ENCODE results near the gene CTNNA1. TPM values are rescaled to one million over a fixed set of nuclear protein-coding genes. Genes with fewer than 3 reads are reported as not detected.
"Not testable (repeated sequence)": the region's sequence is repeated elsewhere in the genome, so short reads cannot be mapped to it uniquely, and the experiment has no call there.

CTNNA1 gene
- total RNA-seq, 2 experiments from 2014 or later, result 78.8 to 86.7 TPM

DNA sequence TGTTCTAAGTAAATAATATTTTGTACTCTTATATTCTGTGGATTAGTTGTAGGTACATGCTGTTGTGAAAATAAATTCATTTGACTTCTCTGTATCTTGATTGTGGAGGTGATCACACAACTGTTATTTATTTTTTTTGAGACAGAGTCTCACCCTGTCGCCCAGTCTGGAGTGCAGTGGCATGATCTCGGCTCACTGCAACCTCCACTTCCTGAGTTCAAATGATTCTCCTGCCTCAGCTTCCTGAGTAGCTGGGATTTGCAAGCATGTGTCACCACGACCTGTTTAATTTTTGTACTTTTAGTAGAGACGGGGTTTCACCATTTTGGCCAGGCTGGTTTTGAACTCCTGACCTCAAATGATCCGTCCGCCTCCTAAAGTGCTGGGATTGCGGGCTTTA, 7.9 kb downstream of the CTNNA1 start:
- Mint-ChIP-seq H3K4me1 (peaks cover 27% of the 10 kb centered on the region), H3K27me3 (peaks cover 27% of the 10 kb centered on the region), H3K9me3 (ENCODE audit: low read depth) (peaks cover 12% of the 10 kb centered on the region), H3K36me3 (ENCODE audit: low read depth) (peaks cover 18% of the 10 kb centered on the region)
- DNase-seq; H3K4me3 Mint-ChIP-seq; H3K27ac Mint-ChIP-seq; intact Hi-C loops (cut with DNase I, micrococcal nuclease): not testable (repeated sequence)
- ATAC-seq, result peak; percentile 47
- POLR2A ChIA-PET, result interaction anchor here (0.7 kb wide), 1 partner anchor 211 kb away, joined by 3 read pairs; no protein-coding TSS in a partner anchor
- CTCF ChIA-PET, result interaction anchor here (1.6 kb wide), 1 partner anchor 29 kb away, joined by 4 read pairs; no protein-coding TSS in a partner anchor

DNA sequence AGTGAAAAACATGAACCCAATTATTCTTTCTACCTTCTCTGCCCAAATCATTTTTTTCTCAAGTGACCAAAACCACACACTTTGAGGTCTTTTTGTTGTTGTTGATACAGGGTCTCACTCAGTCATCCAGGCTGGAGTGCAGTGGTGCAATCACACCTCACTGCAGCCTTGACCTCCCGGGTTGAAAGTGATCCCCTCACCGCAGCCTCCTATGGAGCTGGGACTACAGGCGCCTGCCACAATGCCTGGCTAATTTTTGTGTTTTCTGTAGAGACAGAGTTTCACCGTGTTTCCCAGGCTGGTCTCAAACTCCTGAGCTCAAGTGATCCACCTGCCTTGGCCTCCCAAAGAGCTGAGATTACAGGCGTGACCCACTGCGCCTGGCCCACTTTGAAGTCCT, 8.4 kb downstream of the CTNNA1 start:
- intact Hi-C loops (cut with DNase I, micrococcal nuclease); ATAC-seq; DNase-seq; H3K27ac Mint-ChIP-seq; H3K4me3 Mint-ChIP-seq; POLR2A ChIA-PET: not testable (repeated sequence)
- H3K4me1 Mint-ChIP-seq, result peaks cover 24% of the 10 kb centered on the region
- H3K9me3 Mint-ChIP-seq (ENCODE audit: low read depth), result peaks cover 12% of the 10 kb centered on the region
- H3K27me3 Mint-ChIP-seq, result peaks cover 27% of the 10 kb centered on the region
- CTCF ChIA-PET, result interaction anchor here (1.6 kb wide), 1 partner anchor 28 kb away, joined by 4 read pairs; no protein-coding TSS in a partner anchor
- peaks cover 15% of the 10 kb centered on the region for H3K36me3 Mint-ChIP-seq (ENCODE audit: low read depth)

DNA sequence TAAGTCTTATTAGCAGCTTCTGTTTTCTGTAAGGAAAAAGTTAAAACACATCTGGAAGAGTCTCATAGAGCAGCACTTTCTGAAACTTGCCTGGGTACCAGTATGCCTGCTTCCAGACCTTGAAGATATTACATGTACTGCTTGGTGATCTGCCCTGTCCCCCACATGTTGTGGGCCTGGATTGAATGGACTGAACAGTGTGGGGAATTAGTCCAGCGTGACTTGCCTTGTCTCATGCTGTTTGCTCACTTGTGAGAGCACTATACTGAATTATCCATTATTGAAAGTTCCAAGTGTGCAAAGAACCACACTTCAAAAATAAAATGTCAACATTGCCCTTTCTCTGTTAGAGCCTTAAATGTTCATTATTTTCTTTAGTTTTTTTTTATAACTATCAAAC, 8.9 kb downstream of the CTNNA1 start:
- ATAC-seq (no peak), DNase-seq (no peak)
- intact Hi-C loops (cut with DNase I, micrococcal nuclease), result no loop called here
- Mint-ChIP-seq H3K9me3 (ENCODE audit: low read depth) (peaks cover 11% of the 10 kb centered on the region), H3K36me3 (ENCODE audit: low read depth) (peaks cover 13% of the 10 kb centered on the region), H3K27ac (no peak overlapping the region), H3K4me1 (peaks cover 22% of the 10 kb centered on the region), H3K4me3 (no peak overlapping the region), H3K27me3 (peaks cover 26% of the 10 kb centered on the region)
- ChIA-PET POLR2A (no interaction called here), CTCF (interaction anchor here (0.6 to 1.6 kb wide), 2 partner anchors 21 to 28 kb away, joined by 4 read pairs; no protein-coding TSS in a partner anchor)

DNA sequence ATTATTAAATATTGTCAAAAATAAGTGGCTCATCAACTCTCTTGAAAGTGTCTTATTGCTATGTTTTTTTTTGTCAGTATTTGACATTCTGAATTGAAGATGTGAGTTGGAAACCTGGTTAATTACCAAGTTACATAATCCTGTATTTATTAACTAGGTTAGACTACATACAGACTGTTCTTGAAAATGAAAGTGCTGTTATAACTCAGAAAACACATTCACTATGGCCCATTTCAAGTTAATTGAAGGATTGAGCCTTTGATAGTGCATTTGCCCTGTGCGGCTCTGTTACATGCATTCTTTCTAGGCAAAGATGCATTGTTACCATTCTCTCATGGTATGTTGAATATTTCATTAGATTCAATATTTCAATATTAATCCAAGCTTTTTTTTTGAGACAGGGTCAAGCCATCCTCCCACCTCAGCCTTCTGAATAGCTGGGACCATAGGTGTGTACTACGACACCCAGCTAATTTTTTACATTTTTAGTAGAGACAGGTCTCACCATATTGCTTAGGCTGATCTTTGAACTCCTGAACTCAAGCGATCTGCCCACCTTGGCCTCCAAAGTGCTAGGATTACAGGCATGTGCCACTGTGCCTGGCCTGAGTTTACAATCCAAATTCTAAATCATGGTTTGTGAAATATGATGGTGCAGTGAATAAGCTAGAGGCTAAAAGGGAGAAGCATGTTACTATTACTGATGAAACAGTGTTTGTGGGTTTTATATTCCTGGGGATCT, 10.0 kb downstream of the CTNNA1 start:
- POLR2A ChIA-PET, result interaction anchor here (0.6 kb wide), 1 partner anchor 91 kb away, joined by 3 read pairs; no protein-coding TSS in a partner anchor
- ATAC-seq (no peak), DNase-seq (no peak)
- intact Hi-C loops (cut with DNase I, micrococcal nuclease), result no loop called here
- H3K36me3 Mint-ChIP-seq (ENCODE audit: low read depth), result peaks cover 8% of the 10 kb centered on the region
- peaks cover 20% of the 10 kb centered on the region for H3K27me3 Mint-ChIP-seq
- no peak overlapping the region for H3K27ac Mint-ChIP-seq
- peaks cover 17% of the 10 kb centered on the region for H3K4me1 Mint-ChIP-seq
- CTCF ChIA-PET, result interaction anchor here (0.6 to 1.2 kb wide), 5 partner anchors 22 to 205 kb away, joined by 3 to 4 read pairs (median 3); no protein-coding TSS in a partner anchor
- H3K9me3 Mint-ChIP-seq (ENCODE audit: low read depth), result peaks cover 3% of the 10 kb centered on the region
- no peak overlapping the region for H3K4me3 Mint-ChIP-seq

DNA sequence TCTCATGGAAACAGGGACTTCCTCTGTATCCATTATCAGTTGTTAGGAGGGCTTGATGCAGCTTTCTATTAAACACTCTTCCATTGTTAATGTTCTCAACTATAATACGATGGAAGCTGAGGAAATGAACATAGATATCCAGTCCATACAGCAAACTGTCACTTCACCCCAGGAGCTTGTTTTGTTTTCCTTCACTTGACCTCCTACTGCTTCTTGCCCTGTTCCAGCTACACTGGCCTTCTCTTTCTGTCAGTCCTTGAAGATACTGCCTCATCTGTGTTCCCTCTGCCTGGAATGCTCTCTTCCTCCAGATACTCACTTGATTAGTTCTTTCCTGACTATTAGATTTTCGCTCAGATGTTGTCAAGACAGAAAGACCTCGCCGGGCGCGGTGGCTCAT, 17.1 kb downstream of the CTNNA1 start:
- H3K27me3 Mint-ChIP-seq, result peaks cover 11% of the 10 kb centered on the region
- no peaks in the 10 kb centered on the region for H3K4me1 Mint-ChIP-seq
- POLR2A ChIA-PET, result no interaction called here
- DNase-seq, result no peak
- CTCF ChIA-PET, result interaction anchor here (0.5 to 1.0 kb wide), 2 partner anchors 19 to 190 kb away, joined by 3 to 4 read pairs; no protein-coding TSS in a partner anchor
- no peak for ATAC-seq
- H3K27ac Mint-ChIP-seq, result no peak overlapping the region
- no peak overlapping the region for H3K4me3 Mint-ChIP-seq
- H3K9me3 Mint-ChIP-seq (ENCODE audit: low read depth), result no peaks in the 10 kb centered on the region
- no peaks in the 10 kb centered on the region for H3K36me3 Mint-ChIP-seq (ENCODE audit: low read depth)
- intact Hi-C loops (cut with DNase I, micrococcal nuclease), result no loop called here

DNA sequence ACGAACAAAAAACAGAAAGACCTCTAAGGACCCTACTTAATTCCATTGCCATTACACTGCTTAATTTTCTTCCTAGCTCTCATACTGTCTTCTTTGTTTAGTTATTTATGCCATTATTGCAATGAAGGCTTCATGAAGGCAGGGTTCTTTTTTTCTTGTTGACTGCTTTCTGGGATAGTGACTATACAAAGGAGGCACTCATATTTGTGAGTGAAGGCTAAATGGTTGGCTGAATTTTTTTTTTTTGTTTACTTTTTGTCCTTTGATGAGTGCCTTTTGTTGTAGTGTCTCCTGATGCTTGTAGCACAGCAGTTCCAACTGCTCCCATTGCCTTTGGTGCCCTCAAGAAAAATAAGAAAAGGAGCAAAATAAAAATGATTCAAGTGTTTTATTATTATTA, 17.8 kb downstream of the CTNNA1 start:
- H3K4me3 Mint-ChIP-seq, result no peak overlapping the region
- no peaks in the 10 kb centered on the region for H3K9me3 Mint-ChIP-seq (ENCODE audit: low read depth)
- intact Hi-C loops (cut with DNase I, micrococcal nuclease), result no loop called here
- no peaks in the 10 kb centered on the region for H3K36me3 Mint-ChIP-seq (ENCODE audit: low read depth)
- POLR2A ChIA-PET, result no interaction called here
- H3K27me3 Mint-ChIP-seq, result peaks cover 8% of the 10 kb centered on the region
- CTCF ChIA-PET, result interaction anchor here (0.5 kb wide), 1 partner anchor 18 kb away, joined by 4 read pairs; no protein-coding TSS in a partner anchor
- DNase-seq (no peak), ATAC-seq (no peak)
- H3K27ac Mint-ChIP-seq, result no peak overlapping the region
- H3K4me1 Mint-ChIP-seq, result no peaks in the 10 kb centered on the region

DNA sequence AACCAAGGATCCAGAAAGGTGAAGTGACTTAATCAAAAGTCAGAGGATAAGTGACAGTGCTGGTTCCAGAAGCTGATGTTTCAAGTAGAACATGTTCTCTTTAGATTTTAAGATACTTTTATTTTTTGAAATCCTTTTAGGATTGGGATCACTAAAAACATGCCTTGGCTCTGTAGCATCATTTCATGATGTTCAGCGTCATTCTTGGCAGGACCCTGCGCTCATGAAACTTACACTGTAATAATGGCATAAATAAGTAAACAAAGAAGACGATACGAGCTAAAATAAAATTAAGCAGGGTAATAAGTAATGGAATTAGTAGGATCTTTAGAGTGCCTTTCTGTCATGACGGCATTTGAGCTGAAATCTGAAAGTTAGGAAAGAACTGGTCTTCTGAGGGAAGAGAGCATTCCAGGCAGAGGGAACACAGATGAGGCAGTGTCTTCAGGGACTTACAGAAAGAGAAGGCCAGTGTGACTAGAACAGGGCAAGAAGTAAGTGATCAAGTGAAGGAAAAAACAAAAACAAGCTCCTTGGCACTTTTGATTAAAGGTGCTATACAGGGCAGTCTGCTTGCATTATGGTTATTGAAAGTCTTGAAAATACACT, 19.9 kb downstream of the CTNNA1 start:
- H3K27ac Mint-ChIP-seq, result no peak overlapping the region
- no peak for DNase-seq
- H3K27me3 Mint-ChIP-seq, result peaks cover 2% of the 10 kb centered on the region
- H3K36me3 Mint-ChIP-seq (ENCODE audit: low read depth), result peaks cover 2% of the 10 kb centered on the region
- no peak overlapping the region for H3K4me3 Mint-ChIP-seq
- CTCF ChIA-PET, result interaction anchor here (0.9 to 1.5 kb wide), 4 partner anchors 15 to 129 kb away, joined by 3 to 4 read pairs (median 4); no protein-coding TSS in a partner anchor
- no peaks in the 10 kb centered on the region for H3K9me3 Mint-ChIP-seq (ENCODE audit: low read depth)
- POLR2A ChIA-PET, result no interaction called here
- ATAC-seq, result no peak
- intact Hi-C loops (cut with DNase I, micrococcal nuclease), result no loop called here
- no peaks in the 10 kb centered on the region for H3K4me1 Mint-ChIP-seq

DNA sequence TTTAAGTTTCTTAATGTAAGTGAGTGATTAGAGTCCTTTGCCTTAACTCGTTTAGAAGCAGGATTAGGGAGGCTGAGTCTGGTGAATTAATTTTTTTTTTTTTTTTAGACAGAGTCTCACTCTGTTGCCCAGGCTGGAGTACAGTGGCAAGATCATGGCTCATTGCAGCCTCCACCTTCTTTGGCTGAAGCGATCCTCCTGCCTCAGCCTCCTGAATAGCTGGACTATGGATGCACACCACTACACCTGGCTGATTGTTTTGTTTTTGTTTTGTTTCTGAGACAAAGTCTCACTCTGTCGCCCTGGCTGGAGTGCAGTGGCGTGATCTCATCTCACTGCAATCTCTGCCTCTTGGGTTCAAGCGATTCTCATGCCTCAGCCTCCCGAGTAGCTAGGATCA, 20.4 kb downstream of the CTNNA1 start:
- intact Hi-C loops (cut with DNase I, micrococcal nuclease); H3K27me3 Mint-ChIP-seq: not testable (repeated sequence)
- POLR2A ChIA-PET, result interaction anchor here (0.7 kb wide), 1 partner anchor 385 kb away, joined by 3 read pairs; no protein-coding TSS in a partner anchor

DNA sequence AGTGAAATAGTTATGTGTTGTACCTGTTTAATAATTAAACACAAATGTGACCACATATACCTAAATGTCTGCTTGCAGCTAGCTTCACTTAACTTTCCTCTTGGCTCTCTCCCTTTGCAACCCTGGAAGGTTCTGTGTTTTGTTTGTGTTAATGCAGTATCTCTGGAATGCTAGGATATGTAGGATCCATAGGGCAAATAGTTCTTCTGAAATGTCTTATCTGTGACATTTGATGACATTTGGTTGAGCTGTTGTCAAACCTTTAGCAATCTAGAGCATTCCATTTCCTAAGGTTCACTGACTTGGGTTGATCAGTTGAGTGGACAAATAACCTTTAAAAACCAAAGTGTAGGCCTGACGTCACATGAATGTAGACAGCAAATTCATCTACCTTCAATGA, 21.8 kb downstream of the CTNNA1 start:
- H3K36me3 Mint-ChIP-seq (ENCODE audit: low read depth), result peaks cover 6% of the 10 kb centered on the region
- ATAC-seq, result no peak
- no peak overlapping the region for H3K27ac Mint-ChIP-seq
- peaks cover 1% of the 10 kb centered on the region for H3K9me3 Mint-ChIP-seq (ENCODE audit: low read depth)
- H3K4me3 Mint-ChIP-seq, result no peak overlapping the region
- H3K4me1 Mint-ChIP-seq, result no peaks in the 10 kb centered on the region
- DNase-seq, result no peak
- H3K27me3 Mint-ChIP-seq, result peaks cover 4% of the 10 kb centered on the region
- intact Hi-C loops (cut with DNase I, micrococcal nuclease), result no loop called here
- CTCF ChIA-PET, result interaction anchor here (0.6 to 1.7 kb wide), 2 partner anchors 15 to 19 kb away, joined by 3 to 4 read pairs; no protein-coding TSS in a partner anchor
- POLR2A ChIA-PET, result no interaction called here

More for the DNA sequence above, 20.4 kb downstream of the CTNNA1 start:
- CTCF ChIA-PET, result interaction anchor here (1.3 to 1.5 kb wide), 2 partner anchors 16 to 130 kb away, joined by 4 read pairs; no protein-coding TSS in a partner anchor
- not testable (repeated sequence) for ATAC-seq; H3K36me3 Mint-ChIP-seq (ENCODE audit: low read depth); H3K9me3 Mint-ChIP-seq (ENCODE audit: low read depth); H3K4me1 Mint-ChIP-seq; H3K27ac Mint-ChIP-seq; DNase-seq; H3K4me3 Mint-ChIP-seq

DNA sequence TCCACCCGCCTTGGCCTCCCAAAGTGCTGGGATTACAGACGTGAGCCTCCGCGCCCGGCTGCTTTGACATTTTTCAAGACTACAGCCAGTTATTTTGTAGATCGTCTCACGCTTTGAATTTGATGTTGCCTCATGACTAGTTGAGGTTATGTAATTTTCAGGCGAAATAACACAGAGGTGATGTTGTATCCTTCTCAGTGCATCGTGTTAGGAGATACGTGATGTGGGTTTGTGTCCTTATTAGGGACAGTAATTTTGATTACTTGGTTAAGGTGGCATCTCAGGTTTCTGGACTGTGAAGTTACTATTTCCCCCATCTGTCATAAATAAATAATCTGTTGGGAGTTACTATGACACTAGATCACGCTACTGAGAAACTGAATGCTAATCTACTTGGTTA, 25.0 kb downstream of the CTNNA1 start:
- CTCF ChIA-PET, result no interaction called here
- POLR2A ChIA-PET, result no interaction called here
- Mint-ChIP-seq H3K9me3 (ENCODE audit: low read depth) (peaks cover 1% of the 10 kb centered on the region), H3K4me3 (no peak overlapping the region), H3K36me3 (ENCODE audit: low read depth) (peaks cover 6% of the 10 kb centered on the region), H3K27me3 (peaks cover 3% of the 10 kb centered on the region), H3K27ac (no peak overlapping the region), H3K4me1 (no peaks in the 10 kb centered on the region)
- ATAC-seq (no peak), DNase-seq (no peak)
- intact Hi-C loops (cut with DNase I, micrococcal nuclease), result no loop called here

DNA sequence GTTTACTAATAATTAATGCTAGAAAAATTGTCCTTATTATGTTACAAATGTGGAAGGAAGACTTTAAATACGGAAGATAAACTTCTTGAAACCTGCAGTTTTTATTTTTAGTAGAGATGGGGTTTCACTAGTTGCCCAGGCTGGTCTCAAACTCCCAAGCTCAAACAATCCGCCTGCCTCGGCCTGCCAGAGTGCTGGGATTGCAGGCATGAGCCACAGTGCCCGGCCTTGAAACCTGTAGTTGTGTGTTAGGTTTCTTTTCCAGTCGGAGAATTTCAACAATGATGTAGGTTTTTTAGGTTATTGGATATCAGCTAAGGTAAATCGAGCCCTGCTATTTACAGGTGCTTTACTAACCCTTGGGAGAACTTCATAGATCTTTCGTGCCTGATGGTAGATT, 30.8 kb downstream of the CTNNA1 start:
- no peaks in the 10 kb centered on the region for H3K4me1 Mint-ChIP-seq
- no peak for ATAC-seq
- peaks cover 13% of the 10 kb centered on the region for H3K27me3 Mint-ChIP-seq
- no peak overlapping the region for H3K27ac Mint-ChIP-seq
- H3K36me3 Mint-ChIP-seq (ENCODE audit: low read depth), result no peaks in the 10 kb centered on the region
- no peak for DNase-seq
- H3K4me3 Mint-ChIP-seq, result no peak overlapping the region
- ChIA-PET CTCF (no interaction called here), POLR2A (no interaction called here)
- intact Hi-C loops (cut with DNase I, micrococcal nuclease), result no loop called here
- no peaks in the 10 kb centered on the region for H3K9me3 Mint-ChIP-seq (ENCODE audit: low read depth)

Data from activated CD4-positive, alpha-beta T cell treated with anti-CD3 and anti-CD28 coated beads for 36 hours (primary cell).